Measurements from ENCODE around the gene DDX42.

Gene DDX42, protein sequence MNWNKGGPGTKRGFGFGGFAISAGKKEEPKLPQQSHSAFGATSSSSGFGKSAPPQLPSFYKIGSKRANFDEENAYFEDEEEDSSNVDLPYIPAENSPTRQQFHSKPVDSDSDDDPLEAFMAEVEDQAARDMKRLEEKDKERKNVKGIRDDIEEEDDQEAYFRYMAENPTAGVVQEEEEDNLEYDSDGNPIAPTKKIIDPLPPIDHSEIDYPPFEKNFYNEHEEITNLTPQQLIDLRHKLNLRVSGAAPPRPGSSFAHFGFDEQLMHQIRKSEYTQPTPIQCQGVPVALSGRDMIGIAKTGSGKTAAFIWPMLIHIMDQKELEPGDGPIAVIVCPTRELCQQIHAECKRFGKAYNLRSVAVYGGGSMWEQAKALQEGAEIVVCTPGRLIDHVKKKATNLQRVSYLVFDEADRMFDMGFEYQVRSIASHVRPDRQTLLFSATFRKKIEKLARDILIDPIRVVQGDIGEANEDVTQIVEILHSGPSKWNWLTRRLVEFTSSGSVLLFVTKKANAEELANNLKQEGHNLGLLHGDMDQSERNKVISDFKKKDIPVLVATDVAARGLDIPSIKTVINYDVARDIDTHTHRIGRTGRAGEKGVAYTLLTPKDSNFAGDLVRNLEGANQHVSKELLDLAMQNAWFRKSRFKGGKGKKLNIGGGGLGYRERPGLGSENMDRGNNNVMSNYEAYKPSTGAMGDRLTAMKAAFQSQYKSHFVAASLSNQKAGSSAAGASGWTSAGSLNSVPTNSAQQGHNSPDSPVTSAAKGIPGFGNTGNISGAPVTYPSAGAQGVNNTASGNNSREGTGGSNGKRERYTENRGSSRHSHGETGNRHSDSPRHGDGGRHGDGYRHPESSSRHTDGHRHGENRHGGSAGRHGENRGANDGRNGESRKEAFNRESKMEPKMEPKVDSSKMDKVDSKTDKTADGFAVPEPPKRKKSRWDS

DNA sequence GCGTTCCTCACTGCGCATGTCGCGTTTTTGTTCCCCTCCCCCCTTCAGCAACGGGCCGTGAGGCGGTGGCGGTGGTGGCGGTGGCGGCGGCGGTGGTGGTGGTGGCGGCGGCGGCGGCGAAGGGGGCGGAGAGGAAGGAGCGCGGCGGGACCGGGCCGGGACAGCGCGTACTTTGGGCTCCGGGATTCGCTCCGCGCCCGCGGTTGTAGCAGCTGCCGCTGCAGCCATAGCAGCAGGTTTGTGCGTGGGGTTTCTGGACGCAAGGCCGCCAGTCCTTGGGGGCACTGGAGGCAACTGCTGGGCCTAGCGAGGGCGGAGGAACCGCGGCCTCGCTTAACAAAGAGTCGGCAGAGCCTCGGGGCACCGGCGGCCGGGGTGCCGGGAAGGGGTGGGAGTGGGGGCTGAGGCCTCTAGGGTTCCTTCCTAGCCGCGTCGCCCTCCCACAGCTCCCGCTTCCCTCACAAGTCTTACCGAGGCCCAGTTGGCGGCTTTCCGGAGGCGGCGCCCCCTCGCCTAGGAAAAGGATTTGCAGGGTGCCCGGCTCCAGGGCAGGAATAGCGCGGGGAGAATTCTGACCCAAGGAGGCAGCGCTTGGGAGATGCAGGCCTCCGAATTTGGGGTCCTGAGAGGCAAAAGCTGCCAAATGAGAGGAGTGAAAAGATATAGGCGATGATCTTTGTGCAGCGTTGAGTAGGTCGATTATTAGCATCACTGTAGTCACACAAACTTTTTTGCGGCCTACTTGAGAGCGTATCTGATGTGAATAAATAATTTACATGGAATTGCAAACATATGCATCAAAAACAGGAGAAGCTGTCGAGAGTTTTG lies at the start of gene DDX42:
DDX42 (plus strand) TSS at position 30 of the 828 bp plus-strand sequence. CDS start 12,880 bp downstream, outside the sequence.
- no peak for ATAC-seq

DNA sequence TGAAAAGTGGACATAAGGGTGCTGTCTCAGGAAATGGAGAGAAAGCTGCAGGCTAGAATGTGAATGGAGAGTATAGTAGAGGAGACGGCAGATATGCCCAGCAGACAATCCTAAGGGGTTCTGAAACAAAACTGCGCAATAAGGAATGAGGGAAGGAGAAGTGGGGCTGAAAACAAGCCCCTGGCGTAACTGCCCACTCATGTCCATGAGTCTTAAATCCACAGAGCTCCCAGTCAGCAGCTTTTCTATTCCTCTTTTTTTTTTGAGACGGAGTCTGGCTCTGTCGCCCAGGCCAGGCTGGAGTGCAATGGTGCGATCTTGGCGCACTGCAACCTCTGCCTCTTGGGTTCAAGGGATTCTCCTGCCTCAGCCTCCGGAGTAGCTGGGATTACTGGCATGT lies 38.3 kb upstream of the DDX42 start:
- no peak for ATAC-seq

DNA sequence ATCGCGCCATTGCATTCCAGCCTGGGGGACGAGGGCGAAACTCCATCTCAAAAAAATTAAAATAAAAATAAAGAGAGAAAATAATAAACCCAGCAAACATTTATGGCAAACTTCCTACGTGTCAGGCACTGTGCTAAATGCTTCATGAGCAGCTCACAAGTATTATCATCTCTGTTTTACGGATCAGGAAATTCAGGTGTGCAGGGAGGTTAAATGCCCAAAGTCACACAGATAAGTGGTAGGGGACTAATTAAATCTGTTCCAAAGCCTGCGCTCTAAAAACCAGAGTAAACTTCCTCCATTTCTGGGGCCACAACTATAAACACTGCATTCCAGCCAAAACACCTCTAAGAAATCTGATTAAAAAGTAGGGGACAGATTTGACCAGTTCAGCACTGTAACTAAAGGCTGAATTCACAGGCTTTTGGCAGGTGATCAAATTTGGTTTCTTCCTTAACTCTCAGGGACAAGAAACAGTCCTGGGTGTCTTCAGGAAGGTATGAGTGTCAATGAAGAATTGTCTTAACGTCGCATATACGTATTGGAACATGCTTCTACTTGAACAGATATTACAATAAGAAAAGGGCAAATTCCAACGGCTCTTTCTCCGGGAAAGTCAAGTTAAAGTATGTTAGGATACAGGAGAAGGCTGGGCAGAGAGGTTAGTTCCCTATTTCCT lies 33.4 kb upstream of the DDX42 start:
- ATAC-seq: no peak

DNA sequence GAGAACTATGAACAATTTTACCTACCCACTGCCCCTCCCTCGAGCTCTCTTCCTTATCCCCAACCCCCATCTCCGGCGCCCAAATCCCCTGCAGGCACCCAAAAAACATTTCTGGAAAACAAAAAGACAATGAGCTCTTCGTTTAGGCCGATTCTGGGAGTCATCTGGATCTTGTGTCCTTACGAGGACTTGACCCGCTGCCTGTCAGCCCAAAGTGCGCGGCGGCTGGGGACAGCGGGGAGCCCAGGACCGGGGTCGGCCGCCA lies 32.9 kb upstream of the DDX42 start:
- ATAC-seq: no peak

DNA sequence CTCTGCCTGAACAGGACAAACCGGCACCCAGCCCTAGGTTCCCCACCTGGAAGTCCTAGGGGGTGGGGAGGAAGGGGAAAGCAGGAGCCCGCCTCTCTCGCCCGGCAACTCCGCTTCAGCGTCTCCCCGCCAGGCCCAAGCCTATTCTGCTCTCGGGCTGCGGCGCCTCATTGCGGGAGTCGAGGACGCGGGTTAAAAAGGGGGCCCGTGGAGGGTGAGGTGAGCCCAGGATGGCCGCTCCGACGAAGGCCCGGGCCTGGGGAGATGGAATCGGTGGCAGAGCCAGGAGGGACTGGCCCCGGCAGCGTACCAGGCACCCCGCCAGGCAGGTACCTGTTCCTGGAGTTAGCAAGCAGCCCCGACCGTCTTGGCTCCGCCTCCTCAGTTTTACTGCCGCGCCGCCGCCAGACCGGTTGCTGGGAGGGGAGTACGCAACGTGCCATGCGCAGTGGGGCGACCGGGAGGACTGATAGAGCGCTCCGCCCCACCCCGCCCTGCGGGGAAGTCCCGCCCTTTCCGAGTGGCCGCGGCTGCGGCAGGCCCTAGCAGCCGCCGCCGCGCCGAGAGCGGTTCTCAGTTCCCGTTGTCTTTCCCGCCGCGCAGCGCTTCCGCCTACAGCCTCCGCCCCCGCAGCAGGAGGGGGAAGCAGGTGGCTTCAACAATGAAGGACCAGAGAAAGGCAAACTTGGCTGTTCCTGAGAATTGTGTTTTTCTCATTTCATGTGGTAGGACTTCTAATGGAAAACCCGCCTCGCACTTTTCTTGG lies 32.4 kb upstream of the DDX42 start, which contains the start of gene STRADA:
STRADA (minus strand) TSS at position 392 of the 766 bp plus-strand sequence. CDS start 13,430 bp downstream, outside the sequence.
- peak; percentile 89 to 95 for ATAC-seq

DNA sequence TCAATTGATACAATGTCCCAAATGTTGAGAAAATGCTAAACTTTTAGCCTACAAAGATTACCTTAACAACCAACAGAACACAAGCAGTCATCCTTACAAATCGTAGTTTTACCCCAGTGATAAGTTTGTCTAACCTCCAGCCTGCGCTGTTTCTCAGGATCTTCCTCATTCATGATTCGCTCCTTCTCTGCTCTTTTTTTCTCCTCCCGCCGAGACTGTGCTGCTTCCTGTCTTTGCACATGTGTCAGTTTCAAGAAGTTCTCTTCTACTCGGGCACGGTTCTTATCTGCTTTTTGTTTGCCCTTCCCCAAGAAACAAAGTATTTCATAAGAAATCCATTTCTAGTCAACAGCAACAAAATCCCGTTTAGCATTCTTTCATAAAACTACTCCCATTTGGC lies 22.2 kb upstream of the DDX42 start:
- no peak for ATAC-seq

DNA sequence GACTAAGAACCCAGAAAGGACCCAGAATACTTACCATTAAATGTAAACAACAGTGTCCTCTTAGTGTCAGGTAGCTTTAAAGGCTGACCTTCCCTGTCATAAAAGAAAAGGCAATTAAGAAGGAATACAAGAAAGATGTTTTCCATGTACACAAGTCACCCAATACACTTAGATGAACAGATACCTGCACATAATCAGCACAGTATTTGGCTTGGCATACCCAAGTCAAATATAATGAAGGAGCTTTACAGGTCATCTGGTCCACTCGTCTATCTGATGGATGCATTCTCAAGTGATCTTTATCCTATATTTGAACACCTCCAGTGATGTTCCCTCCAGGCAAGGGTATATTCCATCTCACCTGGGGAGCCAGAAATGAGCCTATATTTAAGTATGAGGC lies 21.3 kb upstream of the DDX42 start:
- no peak for ATAC-seq

DNA sequence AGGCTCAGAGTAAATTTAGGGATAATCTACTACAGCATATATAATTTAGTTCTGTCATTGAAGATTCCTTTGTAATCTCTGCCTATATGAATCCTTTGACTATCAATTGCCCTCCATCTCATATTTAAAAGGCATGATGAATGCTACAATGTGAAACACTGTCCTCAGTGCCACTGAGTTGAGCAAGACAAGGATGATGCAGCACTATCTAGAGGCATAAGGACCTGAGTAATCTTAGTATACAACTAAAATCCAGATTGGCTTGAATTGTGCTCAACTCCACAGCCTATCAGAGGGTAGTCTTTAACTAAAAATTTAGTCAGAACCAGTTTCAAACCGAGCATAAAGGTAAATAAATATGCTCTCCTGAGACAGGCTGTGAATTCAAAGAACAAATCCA lies 20.8 kb upstream of the DDX42 start:
- ATAC-seq: peak in 1 of 2 donors; percentile 41

DNA sequence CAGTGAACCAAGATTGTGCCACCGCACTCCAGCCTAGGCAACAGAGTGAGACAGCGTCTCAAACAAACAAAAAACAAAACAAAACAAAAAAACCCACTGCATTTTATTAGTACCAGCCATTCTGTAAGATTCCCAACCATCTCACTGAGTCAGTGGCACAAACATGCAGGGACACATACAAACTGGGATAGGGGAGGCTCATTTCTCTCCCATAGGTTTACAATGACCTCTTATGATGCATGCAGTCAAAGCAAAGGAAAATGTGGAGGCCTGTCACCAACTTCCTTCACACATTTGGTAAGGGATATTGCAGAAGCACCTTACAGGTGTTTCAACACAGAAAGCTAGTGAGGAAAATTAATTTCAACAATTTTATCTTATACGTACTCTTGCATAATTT lies 19.9 kb upstream of the DDX42 start:
- ATAC-seq: no peak

DNA sequence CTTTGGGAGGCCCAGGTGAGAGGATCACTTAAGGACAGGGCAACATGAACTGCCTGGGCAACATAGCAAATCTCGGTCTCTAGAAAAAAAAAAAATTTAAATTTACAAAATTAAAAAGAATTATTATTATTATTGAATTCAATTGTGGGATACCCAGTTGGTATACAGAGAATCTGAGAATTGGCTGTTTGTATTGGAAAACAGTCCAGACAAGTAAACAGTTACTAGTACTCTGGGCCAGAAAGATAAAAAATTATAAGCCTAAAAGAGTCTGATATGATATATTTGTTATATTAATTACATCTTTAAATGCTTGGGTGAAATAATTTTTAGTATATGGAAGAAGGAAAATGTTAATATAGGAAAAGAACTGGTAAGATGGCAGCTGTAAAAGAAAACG lies 15.5 kb upstream of the DDX42 start:
- no peak for ATAC-seq

DNA sequence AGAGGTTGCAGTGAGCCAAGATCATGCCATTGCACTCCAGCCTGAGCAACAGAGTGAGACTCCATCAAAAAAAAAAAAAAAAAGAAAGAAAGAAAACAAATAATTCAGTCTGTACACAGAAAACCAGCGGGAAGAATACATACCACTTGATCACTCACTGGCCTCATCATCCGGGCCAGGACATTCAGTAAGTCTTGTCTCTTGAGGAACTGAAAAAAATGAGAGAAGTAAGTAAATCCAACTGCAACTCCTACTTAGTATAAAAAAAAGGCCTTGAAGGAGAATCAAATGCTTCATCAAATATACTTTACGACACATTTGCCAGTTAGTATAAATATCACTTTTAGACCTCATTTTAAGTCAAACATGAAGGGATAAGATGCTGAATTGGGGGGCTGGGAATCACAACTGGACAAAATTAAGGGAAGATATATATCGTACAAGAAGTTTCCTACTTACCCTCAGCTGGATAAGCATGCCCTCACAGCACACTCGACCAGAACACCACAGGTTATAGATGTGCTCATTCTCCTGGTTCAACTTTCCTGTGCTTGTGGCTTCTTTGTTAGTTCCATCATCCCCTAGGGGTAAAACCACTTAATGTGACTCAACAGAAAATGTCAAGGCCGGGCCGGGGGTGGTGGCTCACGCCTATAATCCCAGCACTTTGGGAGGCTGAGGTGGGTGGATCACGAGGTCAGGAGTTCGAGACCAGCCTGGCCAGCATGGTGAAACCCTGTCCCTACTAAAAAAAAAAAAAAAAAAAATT lies 13.0 kb upstream of the DDX42 start:
- ATAC-seq: no peak

DNA sequence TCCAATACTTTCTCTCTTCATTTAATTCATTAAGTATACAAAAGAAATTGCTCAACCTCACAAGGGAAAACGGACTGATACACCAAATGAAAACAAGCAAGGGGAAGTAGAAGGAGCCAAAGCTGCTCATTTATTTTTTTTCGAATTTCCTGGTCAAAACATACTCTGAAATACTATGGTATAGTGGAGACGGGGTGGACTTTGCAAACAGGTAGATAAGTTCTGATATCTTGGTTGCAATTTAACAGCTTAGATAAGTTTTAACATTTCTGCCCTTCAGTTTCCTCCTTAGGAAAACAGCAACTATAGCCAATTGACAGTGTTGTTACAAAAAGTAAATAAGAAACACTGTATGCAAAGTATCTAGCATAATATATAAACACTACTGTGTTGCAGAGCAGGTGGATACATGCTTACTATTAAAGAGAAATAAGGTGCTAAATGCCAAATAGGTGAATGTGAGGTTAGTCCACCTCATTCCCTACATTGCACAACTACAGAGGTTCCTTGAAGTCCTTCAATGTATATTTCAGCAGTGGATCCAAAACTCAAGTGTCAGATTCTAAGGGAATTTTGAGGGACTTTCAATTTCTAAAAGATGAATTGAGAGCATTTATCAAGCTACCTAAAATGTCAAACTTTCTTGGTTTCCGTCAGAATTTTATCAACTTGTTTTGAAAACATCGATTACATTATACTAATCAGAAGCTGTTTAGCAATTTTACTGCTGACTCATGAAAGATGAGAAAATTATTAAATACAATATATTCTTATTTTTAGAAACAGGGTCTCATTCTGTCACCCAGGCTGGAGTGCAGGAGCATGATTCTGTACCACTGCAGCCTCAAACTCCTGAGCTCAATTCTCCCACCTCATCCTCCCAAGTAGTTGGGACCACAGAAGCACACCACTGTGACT lies 11.6 kb upstream of the DDX42 start:
- ATAC-seq: no peak

DNA sequence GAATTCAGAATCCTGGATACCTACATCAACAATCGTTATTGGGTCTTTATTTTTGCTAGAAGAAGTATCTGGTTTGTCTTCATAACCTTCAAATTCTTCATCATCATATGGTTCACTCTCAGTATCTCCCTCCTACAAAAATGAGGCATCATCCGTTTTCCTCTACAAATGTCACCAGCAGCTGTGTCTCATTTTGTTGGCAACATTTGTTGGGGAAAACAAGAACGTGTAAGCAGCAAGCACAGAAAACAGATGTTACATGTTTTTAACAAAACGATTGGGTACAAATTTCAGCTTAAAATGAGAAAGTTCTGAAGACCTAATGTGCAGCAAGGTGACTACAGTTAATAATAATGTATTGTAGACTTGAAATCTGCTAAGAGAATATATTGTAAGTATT lies 9.3 kb upstream of the DDX42 start:
- ATAC-seq: no peak

DNA sequence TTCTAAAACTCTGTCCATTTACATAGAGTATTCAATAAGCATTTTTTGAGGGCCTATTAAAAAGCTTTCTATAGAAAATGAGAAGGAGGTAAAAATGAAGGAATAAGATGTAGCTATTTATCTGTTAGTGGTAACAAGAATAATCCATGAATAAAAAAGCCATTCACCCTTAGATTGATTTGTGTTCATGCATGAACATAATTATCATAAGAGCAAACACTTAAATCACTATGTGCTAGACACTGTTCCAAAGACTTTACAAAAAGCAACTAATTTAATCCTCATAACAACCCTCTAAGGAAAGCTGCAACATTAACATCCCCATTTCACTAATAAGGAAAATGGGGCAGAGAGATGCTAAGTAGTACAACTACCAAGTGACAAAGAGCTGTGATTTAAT lies 7.2 kb upstream of the DDX42 start:
- ATAC-seq: no peak

DNA sequence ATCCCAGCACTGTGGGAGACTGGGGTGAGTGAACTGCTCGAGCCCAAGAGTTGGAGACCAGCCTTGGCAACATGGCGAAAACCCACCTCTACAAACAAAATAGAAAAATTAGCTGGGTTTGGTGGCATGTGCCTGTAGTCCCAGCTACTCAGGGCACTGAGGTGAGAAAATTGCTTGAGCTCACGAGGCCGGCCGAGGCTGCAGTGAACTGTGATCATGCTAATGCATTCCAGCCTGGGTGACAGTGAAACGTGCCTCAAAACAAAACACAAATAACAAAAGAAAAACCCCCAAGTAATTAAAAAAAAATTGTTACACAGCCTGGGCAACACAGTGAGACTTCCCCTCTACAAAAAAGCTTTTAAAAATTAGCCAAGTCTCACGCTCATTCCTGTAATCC lies 5.5 kb upstream of the DDX42 start:
- ATAC-seq: no peak

DNA sequence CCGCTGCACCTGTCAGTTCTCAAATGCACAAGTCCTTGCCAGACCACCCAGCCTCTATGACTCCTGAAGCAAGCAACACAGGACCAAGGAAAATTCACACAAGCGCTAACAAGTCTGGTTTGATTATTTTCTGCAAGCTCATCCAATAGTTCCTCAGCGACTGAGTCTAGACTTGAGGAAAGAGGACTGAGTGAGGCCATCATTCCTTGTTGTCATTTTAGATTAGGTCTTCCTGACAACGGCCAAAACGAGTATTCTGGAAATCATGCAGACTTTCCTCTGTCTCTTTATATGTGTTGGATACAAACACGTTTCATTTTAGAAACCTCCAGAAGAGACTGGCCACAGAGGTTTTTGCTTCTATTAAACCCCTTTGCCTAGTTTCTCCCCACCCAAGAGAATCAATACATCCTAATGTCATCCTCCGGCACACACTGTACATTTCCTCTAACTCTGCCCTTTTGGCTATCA lies 1.1 kb upstream of the DDX42 start:
- no peak for ATAC-seq

DNA sequence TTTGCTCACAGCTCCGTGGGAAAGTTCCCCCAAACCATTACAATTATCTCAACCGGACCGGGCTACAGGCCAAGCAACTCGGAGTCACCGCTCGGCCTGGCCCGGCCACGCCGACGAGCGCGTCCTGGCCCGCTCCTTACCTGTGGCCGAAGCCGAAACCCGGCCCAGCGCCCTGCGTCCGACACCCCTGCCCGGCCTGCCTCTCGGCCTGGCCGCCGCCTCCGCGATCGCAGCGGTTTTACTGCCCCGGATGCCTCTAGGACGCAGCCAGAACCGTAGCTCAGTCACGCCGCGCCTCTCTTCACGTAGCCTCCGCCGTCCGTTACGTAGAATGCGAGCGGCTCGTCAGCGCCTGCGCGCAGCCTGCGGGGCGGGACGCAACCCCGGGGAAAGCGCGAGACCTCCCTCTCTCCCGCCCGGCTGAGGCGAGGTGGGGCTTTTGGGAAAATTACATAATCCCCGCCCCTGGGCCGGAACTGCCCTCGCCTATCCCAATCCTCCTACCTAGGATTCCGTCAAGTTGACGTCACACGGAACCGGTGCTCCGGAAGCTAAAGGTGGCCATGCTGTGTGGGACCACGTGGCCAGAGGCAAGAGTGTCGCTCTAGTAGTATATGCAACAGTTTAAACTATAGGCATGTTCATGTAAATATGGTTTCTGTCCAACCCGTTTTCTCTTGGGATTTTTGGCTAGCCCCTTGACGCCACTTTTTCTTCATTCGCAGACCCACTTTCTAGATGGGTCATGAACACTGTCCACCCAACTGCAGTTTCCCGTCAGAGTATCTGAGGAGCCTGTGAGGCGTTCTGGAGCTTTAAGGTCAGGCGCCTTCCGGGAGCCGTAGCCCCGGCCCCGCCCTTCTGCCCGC lies 464 bp upstream of the DDX42 start, which contains the start of gene CCDC47:
CCDC47 (minus strand) TSS at position 326 of the 869 bp plus-strand sequence. CDS start 7,422 bp downstream, outside the sequence.
- peak; percentile 86 to 87 for ATAC-seq

DNA sequence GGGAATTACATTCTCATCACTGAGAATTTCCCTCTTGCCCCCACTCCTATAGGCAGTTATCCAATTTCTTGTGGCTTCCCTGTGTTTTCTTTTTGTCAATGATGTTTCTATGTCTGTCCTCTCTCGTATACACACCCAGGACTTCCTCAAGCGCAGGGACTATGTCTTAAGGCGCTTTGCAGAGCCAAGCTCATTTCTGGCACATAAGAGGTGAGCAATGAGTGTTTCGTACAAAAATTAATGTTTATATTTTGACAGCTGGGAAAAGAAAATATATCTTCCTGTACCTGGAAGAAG lies 947 bp downstream of the DDX42 start:
- ATAC-seq: no peak

DNA sequence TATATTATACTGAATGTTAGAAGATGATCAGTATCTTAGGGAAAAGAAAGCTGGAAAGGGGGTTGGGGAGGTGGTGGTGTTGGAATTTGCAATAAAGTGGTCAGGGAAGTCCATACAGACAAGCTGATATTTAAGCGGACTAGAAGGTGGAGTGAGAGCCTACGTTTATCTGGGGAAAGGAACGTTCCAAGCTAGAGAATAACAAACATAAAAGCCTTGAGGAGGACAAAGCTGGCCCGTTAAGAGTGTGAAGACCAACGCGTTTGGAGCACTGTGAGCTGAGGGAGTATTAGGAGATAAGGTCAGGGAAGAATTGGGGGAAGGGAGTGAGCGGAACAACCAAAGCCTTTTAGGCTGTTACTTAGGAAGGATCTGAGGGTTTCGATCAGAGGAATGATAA lies 1.4 kb downstream of the DDX42 start:
- ATAC-seq: no peak
